DND-41 (cell line): ENCODE data around the gene HCST.
A peak's percentile ranks its signal among the peaks of the same experiment; 100 is the strongest.
"Not testable (repeated sequence)": the region's sequence is repeated elsewhere in the genome, so short reads cannot be mapped to it uniquely, and the experiment has no call there.

Experiments
- ATAC-seq: fragments of 200-7000 bp; cut with Tn5 transposase; 3 replicates; pipeline ENCODE4 v1.9.1; 2021; ENCODE audit warnings: low read depth; ENCODE audit not compliant: insufficient read depth
- DNase-seq: peaks from one replicate; pipeline ENCODE4 v3.0.0-alpha.2; 2020
- H2AFZ ChIP-seq: 2 replicates; pipeline ENCODE4 v1.6.0; 2012; ENCODE audit warnings: low read depth, low read length
- H3K27ac ChIP-seq: 2 replicates; pipeline ENCODE4 v1.5.1; 2012; ENCODE audit warnings: low read length, inconsistent platforms
- H3K27me3 ChIP-seq: fragments of 200-600 bp; sonication (generic); 2 replicates; pipeline ENCODE4 v1.6.0; 2012; ENCODE audit warnings: low read length, mild to moderate bottlenecking, inconsistent platforms; ENCODE audit not compliant: insufficient read depth, poor library complexity
- H3K36me3 ChIP-seq: 2 replicates; pipeline ENCODE4 v1.5.1; 2012; ENCODE audit warnings: low read length, inconsistent platforms; ENCODE audit not compliant: insufficient read depth
- H3K4me1 ChIP-seq: 2 replicates; pipeline ENCODE4 v1.5.1; 2012; ENCODE audit warnings: mild to moderate bottlenecking, low read length; ENCODE audit not compliant: insufficient read depth
- H3K4me2 ChIP-seq: 2 replicates; pipeline ENCODE4 v1.6.0; 2012; ENCODE audit warnings: mild to moderate bottlenecking, moderate library complexity, low read length, inconsistent platforms; ENCODE audit not compliant: insufficient read depth
- H3K4me3 ChIP-seq, 2 experiments: fragments of 200-600 bp in 1 of 2; shearing (Covaris generic) in 1 of 2; 2 replicates each; pipeline ENCODE4 v1.5.1; 2012 to 2016; ENCODE audit warnings: inconsistent platforms in 2 of 2, low read length in 2 of 2, mild to moderate bottlenecking in 2 of 2, low read depth in 1 of 2, moderate library complexity in 1 of 2
- H3K79me2 ChIP-seq: 2 replicates; pipeline ENCODE4 v1.6.0; 2012; ENCODE audit warnings: low read length, inconsistent platforms; ENCODE audit not compliant: insufficient read depth
- H3K9ac ChIP-seq: 2 replicates; pipeline ENCODE4 v1.6.0; 2012; ENCODE audit warnings: low read depth, mild to moderate bottlenecking, inconsistent platforms, low read length, moderate library complexity
- H3K9me3 ChIP-seq: 2 replicates; pipeline ENCODE4 v1.5.1; 2012; ENCODE audit warnings: low read length, moderate library complexity, mild to moderate bottlenecking, inconsistent platforms; ENCODE audit not compliant: insufficient read depth, severe bottlenecking
- H4K20me1 ChIP-seq: 2 replicates; pipeline ENCODE4 v1.6.0; 2012; ENCODE audit warnings: low read length; ENCODE audit not compliant: insufficient read depth
- CTCF ChIP-seq: IDR thresholded peaks from 2 replicates; pipeline ENCODE4 v1.5.1; 2012; ENCODE audit warnings: borderline replicate concordance, low read length, moderate library complexity, mild to moderate bottlenecking; ENCODE audit not compliant: poor library complexity, severe bottlenecking; ENCODE audit errors: extremely low read depth
- EZH2 ChIP-seq: IDR thresholded peaks from 3 replicates; pipeline ENCODE4 v1.6.1; 2012; ENCODE audit warnings: borderline replicate concordance, low read depth, mild to moderate bottlenecking, moderate library complexity, low read length, inconsistent platforms; ENCODE audit not compliant: severe bottlenecking

HCST gene

GRCh38 chr19:35869327-35870123 lies 32.8 kb upstream of the HCST start:
- no peak for ATAC-seq
- H3K27ac ChIP-seq = no peak overlapping the region
- no peak overlapping the region; the same call in 1 of the 2 replicates for H3K9ac ChIP-seq

GRCh38 chr19:35870124-35870736 lies 32.1 kb upstream of the HCST start:
- ATAC-seq, DNase-seq, H3K9ac ChIP-seq, H4K20me1 ChIP-seq, H2AFZ ChIP-seq, H3K4me2 ChIP-seq, H3K4me3 ChIP-seq, H3K79me2 ChIP-seq, H3K9me3 ChIP-seq, H3K27ac ChIP-seq, H3K36me3 ChIP-seq: not testable (repeated sequence)
- peaks cover 13% of the 10 kb centered on the region for H3K4me1 ChIP-seq
- H3K27me3 ChIP-seq = peaks cover 14% of the 10 kb centered on the region

More at GRCh38 chr19:35869327-35870123, 32.8 kb upstream of the HCST start:
- TF ChIP-seq CTCF = no peak
- TF ChIP-seq EZH2 = no peak
- no peak overlapping the region for H3K4me3 ChIP-seq
- H3K9me3 ChIP-seq = no peaks in the 10 kb centered on the region
- DNase-seq = peak; percentile 20
- H3K4me1 ChIP-seq = peaks cover 13% of the 10 kb centered on the region
- H3K79me2 ChIP-seq = no peaks in the 10 kb centered on the region
- H3K36me3 ChIP-seq = no peaks in the 10 kb centered on the region
- H2AFZ ChIP-seq = no peak overlapping the region
- 0 out of 2 replicates have a peak overlapping the region, but pooled peaks have one; percentile 58 for H3K4me2 ChIP-seq
- H4K20me1 ChIP-seq = no peaks in the 10 kb centered on the region; the same call in 1 of the 2 replicates
- peaks cover 14% of the 10 kb centered on the region for H3K27me3 ChIP-seq

- DNase-seq = no peak
- TF ChIP-seq EZH2 = no peak
- peak; percentile 19 for TF ChIP-seq CTCF
- no peak overlapping the region for H2AFZ ChIP-seq
- H3K9me3 ChIP-seq = no peaks in the 10 kb centered on the region
- no peak for ATAC-seq
- no peak overlapping the region for H3K9ac ChIP-seq
- peaks cover 13% of the 10 kb centered on the region for H3K4me1 ChIP-seq
- no peaks in the 10 kb centered on the region; the same call in 1 of the 2 replicates for H4K20me1 ChIP-seq
- H3K79me2 ChIP-seq = no peaks in the 10 kb centered on the region
- H3K27ac ChIP-seq = no peak overlapping the region
- no peak overlapping the region for H3K4me2 ChIP-seq
- H3K27me3 ChIP-seq = peaks cover 14% of the 10 kb centered on the region
- H3K36me3 ChIP-seq = no peaks in the 10 kb centered on the region
- H3K4me3 ChIP-seq = no peak overlapping the region
Measured at GRCh38 chr19:35870798-35871197, 31.5 kb upstream of the HCST start.

- Histone ChIP-seq H4K20me1 (no peaks in the 10 kb centered on the region; the same call in 1 of the 2 replicates), H3K9me3 (no peaks in the 10 kb centered on the region), H2AFZ (no peak overlapping the region), H3K4me2 (no peak overlapping the region), H3K9ac (no peak overlapping the region), H3K4me3 (no peak overlapping the region), H3K4me1 (peaks cover 13% of the 10 kb centered on the region), H3K27ac (no peak overlapping the region), H3K79me2 (no peaks in the 10 kb centered on the region), H3K27me3 (peaks cover 14% of the 10 kb centered on the region), H3K36me3 (no peaks in the 10 kb centered on the region)
- ATAC-seq (no peak), DNase-seq (no peak)
- TF ChIP-seq CTCF (no peak), EZH2 (no peak)
Measured at GRCh38 chr19:35871611-35872010, 30.7 kb upstream of the HCST start.
